ENCODE measurements around the gene NPR3.

Gene NPR3

DNA sequence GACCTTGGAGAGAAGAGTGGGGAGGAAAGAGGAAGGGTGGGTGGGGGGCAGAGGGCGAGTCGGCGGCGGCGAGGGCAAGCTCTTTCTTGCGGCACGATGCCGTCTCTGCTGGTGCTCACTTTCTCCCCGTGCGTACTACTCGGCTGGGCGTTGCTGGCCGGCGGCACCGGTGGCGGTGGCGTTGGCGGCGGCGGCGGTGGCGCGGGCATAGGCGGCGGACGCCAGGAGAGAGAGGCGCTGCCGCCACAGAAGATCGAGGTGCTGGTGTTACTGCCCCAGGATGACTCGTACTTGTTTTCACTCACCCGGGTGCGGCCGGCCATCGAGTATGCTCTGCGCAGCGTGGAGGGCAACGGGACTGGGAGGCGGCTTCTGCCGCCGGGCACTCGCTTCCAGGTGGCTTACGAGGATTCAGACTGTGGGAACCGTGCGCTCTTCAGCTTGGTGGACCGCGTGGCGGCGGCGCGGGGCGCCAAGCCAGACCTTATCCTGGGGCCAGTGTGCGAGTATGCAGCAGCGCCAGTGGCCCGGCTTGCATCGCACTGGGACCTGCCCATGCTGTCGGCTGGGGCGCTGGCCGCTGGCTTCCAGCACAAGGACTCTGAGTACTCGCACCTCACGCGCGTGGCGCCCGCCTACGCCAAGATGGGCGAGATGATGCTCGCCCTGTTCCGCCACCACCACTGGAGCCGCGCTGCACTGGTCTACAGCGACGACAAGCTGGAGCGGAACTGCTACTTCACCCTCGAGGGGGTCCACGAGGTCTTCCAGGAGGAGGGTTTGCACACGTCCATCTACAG, 760 bp downstream of the NPR3 start:
- peak overlapping the region; percentile 57 for H4K91ac ChIP-seq (ENCODE audit: low read length)
- H3K79me1 ChIP-seq (replicated peaks; ENCODE audit: low read length, poor library complexity, severe bottlenecking) = no peaks in the 10 kb centered on the region
- peak overlapping the region; percentile 59 for H3K9ac ChIP-seq (ENCODE audit: low read length)
- no peak overlapping the region for H3K27ac ChIP-seq (ENCODE audit: low read length, poor library complexity, severe bottlenecking)
- no peak overlapping the region for H2AK5ac ChIP-seq (ENCODE audit: low read length, severe bottlenecking)
- peak overlapping the region; percentile 23 for H2BK15ac ChIP-seq (ENCODE audit: low read depth, poor library complexity, severe bottlenecking)
- no peak overlapping the region for H2BK5ac ChIP-seq (ENCODE audit: low read depth, low read length, poor library complexity, severe bottlenecking)
- H3K4me3 ChIP-seq (ENCODE audit: insufficient read depth in 1 of 2, low read depth in 1 of 2, low read length in 2 of 2) = peak overlapping the region; percentile 58 to 78
- DNase-seq = peak; percentile 43
- H3K4me1 ChIP-seq (ENCODE audit: control insufficient read depth, insufficient read depth, low read depth, low read length) = peaks cover 41% of the 10 kb centered on the region
- H3K27me3 ChIP-seq (ENCODE audit: control insufficient read depth in 1 of 2, insufficient read depth in 1 of 2, low read length in 2 of 2) = peaks cover 24 to 34% of the 10 kb centered on the region in 2 experiments
- peak overlapping the region; percentile 36 for H2AFZ ChIP-seq (ENCODE audit: low read depth, low read length)
- no peaks in the 10 kb centered on the region for H3K9me3 ChIP-seq (ENCODE audit: control insufficient read depth, low read length)
- H4K8ac ChIP-seq (ENCODE audit: low read length) = peak overlapping the region; percentile 72
- no peaks in the 10 kb centered on the region for H3K36me3 ChIP-seq (ENCODE audit: control insufficient read depth in 1 of 2, insufficient read depth in 2 of 2, low read depth in 1 of 2, low read length in 2 of 2)
- peak overlapping the region in 1 of 2 experiments; percentile 64 for H2BK12ac ChIP-seq (ENCODE audit: low read length in 2 of 2)
- peak overlapping the region; percentile 66 for H3K4me2 ChIP-seq (ENCODE audit: low read length, poor library complexity, severe bottlenecking)
- 2% methylated on average over 76 of the region's 76 CpGs for WGBS
- peak overlapping the region; percentile 59 to 82 for H3K18ac ChIP-seq (ENCODE audit: low read depth in 1 of 2, low read length in 2 of 2)
- H3K23ac ChIP-seq (ENCODE audit: low read length in 2 of 2) = peak overlapping the region in 1 of 2 experiments; percentile 85
- H3K14ac ChIP-seq (ENCODE audit: low read length in 2 of 2) = no peak overlapping the region
- no peak overlapping the region for H2BK120ac ChIP-seq (ENCODE audit: low read depth, low read length)
- H3K4ac ChIP-seq (ENCODE audit: low read depth in 1 of 2, low read length in 2 of 2) = peak overlapping the region in 1 of 2 experiments; percentile 51

DNA sequence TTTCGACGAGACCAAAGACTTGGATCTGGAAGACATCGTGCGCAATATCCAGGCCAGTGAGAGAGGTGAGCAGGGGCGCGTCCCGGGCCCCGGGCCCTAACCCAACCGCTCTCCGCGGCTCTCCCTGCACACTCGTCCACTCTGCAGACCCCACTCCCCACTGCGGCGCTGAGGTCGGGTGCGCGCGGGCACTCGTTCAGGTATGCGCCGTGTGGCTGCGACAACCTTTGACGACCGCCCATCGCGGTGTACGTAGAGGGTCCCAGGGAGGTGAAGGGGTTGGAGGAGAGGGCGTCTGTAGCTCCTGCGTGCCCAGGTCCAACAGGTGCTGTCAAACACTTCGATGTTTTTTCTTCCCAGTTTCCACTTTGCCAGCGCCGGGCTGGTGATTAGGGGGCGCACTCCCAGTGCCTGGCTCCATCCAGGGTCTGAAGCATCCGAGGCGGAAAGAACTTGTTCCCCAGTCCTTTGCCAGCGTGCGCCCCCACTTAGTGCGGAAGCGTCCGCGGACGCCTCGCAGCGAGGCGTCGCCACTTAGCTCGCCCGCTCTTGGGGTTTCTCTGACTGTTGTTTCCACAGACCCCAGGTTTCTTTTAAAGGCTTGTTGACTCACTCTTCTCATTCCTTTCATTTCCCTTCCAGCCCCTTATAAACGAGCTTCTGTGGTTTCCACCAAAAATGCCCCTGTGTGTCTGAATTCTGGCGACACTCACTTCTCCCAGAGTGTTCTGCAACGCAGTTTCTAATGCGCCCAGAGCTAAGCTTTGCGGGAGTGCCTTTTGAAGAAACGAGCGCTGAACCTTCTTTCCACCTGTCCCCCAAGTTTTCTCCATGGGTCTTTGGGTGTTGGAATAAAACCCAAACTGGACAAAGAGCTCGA, 1.6 kb downstream of the NPR3 start:
- Histone ChIP-seq H4K91ac (ENCODE audit: low read length) (peak overlapping the region; percentile 46), H3K4me1 (ENCODE audit: control insufficient read depth, insufficient read depth, low read depth, low read length) (peaks cover 41% of the 10 kb centered on the region), H3K79me1 (replicated peaks; ENCODE audit: low read length, poor library complexity, severe bottlenecking) (no peaks in the 10 kb centered on the region), H3K18ac (ENCODE audit: low read depth in 1 of 2, low read length in 2 of 2) (peak overlapping the region; percentile 39 to 82), H3K36me3 (ENCODE audit: control insufficient read depth in 1 of 2, insufficient read depth in 2 of 2, low read depth in 1 of 2, low read length in 2 of 2) (no peaks in the 10 kb centered on the region), H2BK5ac (ENCODE audit: low read depth, low read length, poor library complexity, severe bottlenecking) (no peak overlapping the region), H2AFZ (ENCODE audit: low read depth, low read length) (no peak overlapping the region), H3K27ac (ENCODE audit: low read length, poor library complexity, severe bottlenecking) (no peak overlapping the region), H2BK15ac (ENCODE audit: low read depth, poor library complexity, severe bottlenecking) (no peak overlapping the region), H3K27me3 (ENCODE audit: control insufficient read depth in 1 of 2, insufficient read depth in 1 of 2, low read length in 2 of 2) (peaks cover 24 to 34% of the 10 kb centered on the region in 2 experiments), H2BK120ac (ENCODE audit: low read depth, low read length) (peak overlapping the region; percentile 27), H3K4ac (ENCODE audit: low read depth in 1 of 2, low read length in 2 of 2) (peak overlapping the region in 1 of 2 experiments; percentile 71), H3K4me2 (ENCODE audit: low read length, poor library complexity, severe bottlenecking) (peak overlapping the region; percentile 92), H3K23ac (ENCODE audit: low read length in 2 of 2) (no peak overlapping the region), H2BK12ac (ENCODE audit: low read length in 2 of 2) (no peak overlapping the region), H4K8ac (ENCODE audit: low read length) (no peak overlapping the region), H3K9me3 (ENCODE audit: control insufficient read depth, low read length) (no peaks in the 10 kb centered on the region), H2AK5ac (ENCODE audit: low read length, severe bottlenecking) (no peak overlapping the region), H3K9ac (ENCODE audit: low read length) (peak overlapping the region; percentile 59), H3K14ac (ENCODE audit: low read length in 2 of 2) (no peak overlapping the region), H3K4me3 (ENCODE audit: insufficient read depth in 1 of 2, low read depth in 1 of 2, low read length in 2 of 2) (peak overlapping the region; percentile 58 to 78)
- DNase-seq = peak; percentile 30
- WGBS = 11% methylated on average over 55 of the region's 56 CpGs

DNA sequence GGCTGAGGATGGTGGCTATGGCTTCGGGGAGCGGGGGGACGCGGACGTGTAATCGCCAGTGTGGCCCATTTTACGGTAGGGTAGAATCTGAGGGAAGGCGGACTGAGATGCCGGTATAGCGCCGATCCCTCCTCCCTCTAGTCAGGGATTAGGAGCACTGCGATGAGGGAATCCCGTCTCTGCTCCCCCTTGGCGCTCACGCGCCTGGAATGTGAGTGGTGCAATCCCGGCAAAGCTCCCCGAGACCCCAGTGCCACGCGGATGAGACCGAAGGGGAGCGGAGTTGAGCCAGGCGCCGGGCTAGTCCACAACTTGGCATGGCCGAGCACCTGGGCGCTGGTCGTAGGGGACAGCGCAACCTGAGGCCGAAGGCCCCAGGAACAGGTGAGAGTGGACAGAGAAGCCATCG, 2.2 kb downstream of the NPR3 start:
- Histone ChIP-seq H3K4me2 (ENCODE audit: low read length, poor library complexity, severe bottlenecking) (peak overlapping the region; percentile 92), H2BK5ac (ENCODE audit: low read depth, low read length, poor library complexity, severe bottlenecking) (no peak overlapping the region), H3K4me3 (ENCODE audit: insufficient read depth in 1 of 2, low read depth in 1 of 2, low read length in 2 of 2) (peak overlapping the region; percentile 16 to 78), H4K8ac (ENCODE audit: low read length) (no peak overlapping the region), H3K14ac (ENCODE audit: low read length in 2 of 2) (no peak overlapping the region), H4K91ac (ENCODE audit: low read length) (peak overlapping the region; percentile 39), H3K4ac (ENCODE audit: low read depth in 1 of 2, low read length in 2 of 2) (no peak overlapping the region), H3K4me1 (ENCODE audit: control insufficient read depth, insufficient read depth, low read depth, low read length) (peaks cover 41% of the 10 kb centered on the region), H2AFZ (ENCODE audit: low read depth, low read length) (no peak overlapping the region), H3K9me3 (ENCODE audit: control insufficient read depth, low read length) (no peaks in the 10 kb centered on the region), H2BK15ac (ENCODE audit: low read depth, poor library complexity, severe bottlenecking) (no peak overlapping the region), H2AK5ac (ENCODE audit: low read length, severe bottlenecking) (no peak overlapping the region), H2BK12ac (ENCODE audit: low read length in 2 of 2) (no peak overlapping the region), H3K9ac (ENCODE audit: low read length) (peak overlapping the region; percentile 59), H3K36me3 (ENCODE audit: control insufficient read depth in 1 of 2, insufficient read depth in 2 of 2, low read depth in 1 of 2, low read length in 2 of 2) (no peaks in the 10 kb centered on the region), H3K27ac (ENCODE audit: low read length, poor library complexity, severe bottlenecking) (no peak overlapping the region), H3K23ac (ENCODE audit: low read length in 2 of 2) (no peak overlapping the region), H3K27me3 (ENCODE audit: control insufficient read depth in 1 of 2, insufficient read depth in 1 of 2, low read length in 2 of 2) (peaks cover 24 to 34% of the 10 kb centered on the region in 2 experiments), H3K79me1 (replicated peaks; ENCODE audit: low read length, poor library complexity, severe bottlenecking) (no peaks in the 10 kb centered on the region), H3K18ac (ENCODE audit: low read depth in 1 of 2, low read length in 2 of 2) (no peak overlapping the region), H2BK120ac (ENCODE audit: low read depth, low read length) (no peak overlapping the region)
- DNase-seq = peak; percentile 16
- WGBS = 9% methylated on average over 30 of the region's 30 CpGs

All from mesenchymal stem cell (in vitro differentiated cells and primary cell).